ENCODE results near the gene BUD23. TPM values are rescaled to one million over a fixed set of nuclear protein-coding genes. Genes with fewer than 3 reads are reported as not detected.

BUD23 gene
- total and polyA plus RNA-seq, 9 of the 15 experiments (the other 6 are each of a cell fraction or from before 2014, with no cell fraction given) = 79.5 to 270 (median 150) TPM

DNA sequence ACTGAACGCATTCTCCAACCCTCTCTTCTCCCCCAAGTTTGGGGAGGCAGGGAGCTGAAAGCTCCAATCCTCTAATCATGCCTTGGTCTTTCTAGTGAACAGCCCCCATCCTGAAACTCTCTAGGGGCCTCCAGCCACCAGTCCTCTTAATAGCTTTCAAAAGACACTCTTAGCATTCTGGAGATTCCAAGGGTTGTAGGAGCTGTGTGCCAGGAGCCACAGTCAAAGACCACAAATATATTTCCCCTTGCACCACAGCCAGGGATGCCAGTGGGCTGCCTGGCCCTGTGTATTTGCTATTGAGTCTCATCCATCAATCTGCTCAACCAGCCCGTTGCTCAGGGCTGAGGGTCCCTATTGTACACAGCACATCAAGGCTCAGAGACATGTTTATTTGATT, 40.6 kb upstream of the BUD23 start:
- H3K4me2 ChIP-seq (ENCODE audit: insufficient read depth, low read length) = no peak overlapping the region

DNA sequence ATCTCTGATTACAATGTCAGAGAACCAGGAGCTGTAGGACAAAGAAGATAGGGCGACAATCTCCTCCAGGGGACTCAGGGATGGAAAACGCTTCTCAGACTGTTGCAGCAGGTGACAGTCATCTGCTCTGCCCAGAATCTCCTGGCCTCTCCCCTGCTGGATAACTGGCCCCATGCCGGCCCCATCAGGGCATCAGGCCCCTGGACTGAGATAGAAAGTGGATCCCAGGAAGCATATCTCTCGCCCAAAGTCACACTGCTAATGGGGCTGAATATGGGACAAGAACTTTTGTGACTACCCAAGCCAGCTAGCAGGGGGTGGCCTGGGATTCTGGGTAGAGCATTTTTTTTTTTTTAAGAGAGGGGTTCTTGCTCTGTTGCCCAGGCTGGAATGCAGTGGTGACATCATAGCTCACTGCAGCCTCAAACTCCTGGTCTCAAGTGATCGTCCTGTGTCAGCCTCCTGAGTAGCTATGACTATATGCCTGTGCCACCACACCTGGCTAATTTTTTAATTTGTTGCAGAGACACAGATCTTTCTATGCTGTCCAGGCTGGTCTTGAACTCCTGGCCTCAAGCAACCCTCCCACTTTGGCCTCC, 38.6 kb upstream of the BUD23 start:
- peaks cover 0 to 14% of the 10 kb centered on the region in 2 experiments; a peak in 2 of 5 replicates for H3K4me1 ChIP-seq (replicated peaks in 1 of 2; ENCODE audit: control insufficient read depth in 2 of 2, insufficient read depth in 2 of 2, low read length in 2 of 2)
- ChIA-PET CTCF (ENCODE audit: low intra/inter-chr PET ratio) (no interaction called here), POLR2A (interaction anchor here (0.6 to 1.8 kb wide), 6 partner anchors 9 to 71 kb away, joined by 3 to 11 read pairs (median 4); no protein-coding TSS in a partner anchor)
- H3K9ac ChIP-seq (ENCODE audit: insufficient read depth in 1 of 2, low read depth in 2 of 2, low read length in 2 of 2) = no peak overlapping the region
- H3K9me3 ChIP-seq (replicated peaks; ENCODE audit: control insufficient read depth, insufficient read depth, low read depth, low read length) = peaks cover 7% of the 10 kb centered on the region
- peaks cover 20 to 64% of the 10 kb centered on the region in 2 experiments; a peak in 4 of 5 replicates for H3K27me3 ChIP-seq (ENCODE audit: control insufficient read depth in 2 of 2, insufficient read depth in 2 of 2, low read length in 2 of 2)
- no peaks in the 10 kb centered on the region for H3K9me1 ChIP-seq (ENCODE audit: control insufficient read depth, insufficient read depth, low read length)
- H3K79me2 ChIP-seq (ENCODE audit: control insufficient read depth, insufficient read depth, low read length) = no peaks in the 10 kb centered on the region
- 0% methylated on average over 5 of the region's 5 CpGs for WGBS (ENCODE audit: insufficient coverage, low coverage, missing lambda C conversion rate)
- H3K4me2 ChIP-seq (ENCODE audit: insufficient read depth, low read length) = no peak overlapping the region
- intact Hi-C loops (cut with micrococcal nuclease) (no loop called here), in situ Hi-C loops (cut with MboI) (no loop called here)
- no peaks in the 10 kb centered on the region for H3K36me3 ChIP-seq (ENCODE audit: control insufficient read depth, insufficient read depth, low read length)
- peak; percentile 77 for FAIRE-seq
- H3K27ac ChIP-seq (ENCODE audit: extremely low read depth, low read depth, low read length) = no peak overlapping the region
- H2AFZ ChIP-seq (ENCODE audit: low read depth, low read length) = no peak overlapping the region
- no peak for ATAC-seq
- H3K4me3 ChIP-seq = no peak overlapping the region
- no TSS peak for BruUV-seq (replicated peaks)
- 0 out of 2 replicates have a peak, but pooled peaks cover 3% of the 10 kb centered on the region for H4K20me1 ChIP-seq (replicated peaks; ENCODE audit: control insufficient read depth, insufficient read depth, low read length)
- DNase-seq (ENCODE audit: extremely low read depth in 1 of 4, low spot score in 3 of 4) = no peak
- TF ChIP-seq, protein P1, sequence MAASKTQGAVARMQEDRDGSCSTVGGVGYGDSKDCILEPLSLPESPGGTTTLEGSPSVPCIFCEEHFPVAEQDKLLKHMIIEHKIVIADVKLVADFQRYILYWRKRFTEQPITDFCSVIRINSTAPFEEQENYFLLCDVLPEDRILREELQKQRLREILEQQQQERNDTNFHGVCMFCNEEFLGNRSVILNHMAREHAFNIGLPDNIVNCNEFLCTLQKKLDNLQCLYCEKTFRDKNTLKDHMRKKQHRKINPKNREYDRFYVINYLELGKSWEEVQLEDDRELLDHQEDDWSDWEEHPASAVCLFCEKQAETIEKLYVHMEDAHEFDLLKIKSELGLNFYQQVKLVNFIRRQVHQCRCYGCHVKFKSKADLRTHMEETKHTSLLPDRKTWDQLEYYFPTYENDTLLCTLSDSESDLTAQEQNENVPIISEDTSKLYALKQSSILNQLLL (CRISPR knock-in tag; IDR thresholded peaks at IDR 0.05; ENCODE audit: borderline replicate concordance) = no peak
- TF ChIP-seq ZBTB1 (CRISPR knock-in tag; IDR thresholded peaks at IDR 0.05; ENCODE audit: borderline replicate concordance, low read depth) = no peak
- TF ChIP-seq LCOR (CRISPR knock-in tag; IDR thresholded peaks at IDR 0.05) = no peak
- TF ChIP-seq ZNF224 (CRISPR knock-in tag; IDR thresholded peaks at IDR 0.05) = no peak
- TF ChIP-seq, protein P2, sequence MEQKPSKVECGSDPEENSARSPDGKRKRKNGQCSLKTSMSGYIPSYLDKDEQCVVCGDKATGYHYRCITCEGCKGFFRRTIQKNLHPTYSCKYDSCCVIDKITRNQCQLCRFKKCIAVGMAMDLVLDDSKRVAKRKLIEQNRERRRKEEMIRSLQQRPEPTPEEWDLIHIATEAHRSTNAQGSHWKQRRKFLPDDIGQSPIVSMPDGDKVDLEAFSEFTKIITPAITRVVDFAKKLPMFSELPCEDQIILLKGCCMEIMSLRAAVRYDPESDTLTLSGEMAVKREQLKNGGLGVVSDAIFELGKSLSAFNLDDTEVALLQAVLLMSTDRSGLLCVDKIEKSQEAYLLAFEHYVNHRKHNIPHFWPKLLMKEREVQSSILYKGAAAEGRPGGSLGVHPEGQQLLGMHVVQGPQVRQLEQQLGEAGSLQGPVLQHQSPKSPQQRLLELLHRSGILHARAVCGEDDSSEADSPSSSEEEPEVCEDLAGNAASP (IDR thresholded peaks at IDR 0.05) = no peak
- TF ChIP-seq KLF16 (IDR thresholded peaks at IDR 0.05) = no peak
- no peak for TF ChIP-seq SMARCC2 (IDR thresholded peaks at IDR 0.05; ENCODE audit: low read depth)
- no peak for TF ChIP-seq ZNF316 (IDR thresholded peaks at IDR 0.05)
- no peak for TF ChIP-seq ZFP30 (CRISPR knock-in tag; IDR thresholded peaks at IDR 0.05; ENCODE audit: borderline replicate concordance)

More for the DNA sequence above, 40.6 kb upstream of the BUD23 start:
- FAIRE-seq (no peak), DNase-seq (ENCODE audit: extremely low read depth in 1 of 4, low spot score in 3 of 4) (no peak), ATAC-seq (no peak)
- no peak overlapping the region for H3K4me3 ChIP-seq
- BruUV-seq (replicated peaks) = no TSS peak
- intact Hi-C loops (cut with micrococcal nuclease) = no loop called here
- CTCF ChIA-PET (ENCODE audit: low intra/inter-chr PET ratio) = no interaction called here
- 0 out of 2 replicates have a peak, but pooled peaks cover 3% of the 10 kb centered on the region for H4K20me1 ChIP-seq (replicated peaks; ENCODE audit: control insufficient read depth, insufficient read depth, low read length)
- H3K27ac ChIP-seq (ENCODE audit: extremely low read depth, low read depth, low read length) = no peak overlapping the region
- H3K9me1 ChIP-seq (ENCODE audit: control insufficient read depth, insufficient read depth, low read length) = no peaks in the 10 kb centered on the region
- 3% methylated on average over 2 of the region's 2 CpGs for WGBS (ENCODE audit: insufficient coverage, low coverage, missing lambda C conversion rate)
- peaks cover 0 to 10% of the 10 kb centered on the region in 2 experiments; a peak in 2 of 5 replicates for H3K4me1 ChIP-seq (replicated peaks in 1 of 2; ENCODE audit: control insufficient read depth in 2 of 2, insufficient read depth in 2 of 2, low read length in 2 of 2)
- TF ChIP-seq, protein P3, sequence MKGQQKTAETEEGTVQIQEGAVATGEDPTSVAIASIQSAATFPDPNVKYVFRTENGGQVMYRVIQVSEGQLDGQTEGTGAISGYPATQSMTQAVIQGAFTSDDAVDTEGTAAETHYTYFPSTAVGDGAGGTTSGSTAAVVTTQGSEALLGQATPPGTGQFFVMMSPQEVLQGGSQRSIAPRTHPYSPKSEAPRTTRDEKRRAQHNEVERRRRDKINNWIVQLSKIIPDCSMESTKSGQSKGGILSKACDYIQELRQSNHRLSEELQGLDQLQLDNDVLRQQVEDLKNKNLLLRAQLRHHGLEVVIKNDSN (CRISPR knock-in tag; IDR thresholded peaks at IDR 0.05) = no peak
- POLR2A ChIA-PET = no interaction called here
- peaks cover 12 to 49% of the 10 kb centered on the region in 2 experiments; a peak in 4 of 5 replicates for H3K27me3 ChIP-seq (ENCODE audit: control insufficient read depth in 2 of 2, insufficient read depth in 2 of 2, low read length in 2 of 2)
- in situ Hi-C loops (cut with MboI) = no loop called here
- no peaks in the 10 kb centered on the region for H3K36me3 ChIP-seq (ENCODE audit: control insufficient read depth, insufficient read depth, low read length)
- H3K9ac ChIP-seq (ENCODE audit: insufficient read depth in 1 of 2, low read depth in 2 of 2, low read length in 2 of 2) = no peak overlapping the region
- peaks cover 7% of the 10 kb centered on the region for H3K9me3 ChIP-seq (replicated peaks; ENCODE audit: control insufficient read depth, insufficient read depth, low read depth, low read length)
- no peaks in the 10 kb centered on the region for H3K79me2 ChIP-seq (ENCODE audit: control insufficient read depth, insufficient read depth, low read length)
- no peak overlapping the region for H2AFZ ChIP-seq (ENCODE audit: low read depth, low read length)
